Lower lobe of right lung (tissue), 2 donors: ENCODE measurements around the gene MEGF11. TPM values are rescaled to one million over a fixed set of nuclear protein-coding genes. Genes with fewer than 3 reads are reported as not detected.

ENCODE experiments used
- ATAC-seq, 2 donors: fragments of 200-7000 bp; cut with Tn5 transposase; one replicate each; pipeline ENCODE4 v1.9.1; 2020 to 2022; ENCODE audit warnings: mild to moderate bottlenecking in 2 of 2, moderate library complexity in 2 of 2
- DNase-seq: peaks from one replicate; pipeline ENCODE4 v3.0.0-alpha.2; 2020
- H3K27ac ChIP-seq: fragments of 200-600 bp; one replicate; pipeline ENCODE4 v1.8.0; 2022
- H3K27me3 ChIP-seq: fragments of 200-600 bp; one replicate; pipeline ENCODE4 v1.8.0; 2022; ENCODE audit warnings: low read depth
- H3K36me3 ChIP-seq: fragments of 200-600 bp; one replicate; pipeline ENCODE4 v1.8.0; 2022; ENCODE audit warnings: mild to moderate bottlenecking
- H3K4me1 ChIP-seq: fragments of 200-600 bp; one replicate; pipeline ENCODE4 v1.8.0; 2022
- H3K4me3 ChIP-seq: fragments of 200-600 bp; one replicate; pipeline ENCODE4 v1.8.0; 2022; ENCODE audit warnings: mild to moderate bottlenecking
- H3K9me3 ChIP-seq: fragments of 200-600 bp; one replicate; pipeline ENCODE4 v1.8.0; 2022
- CTCF ChIP-seq: fragments of 200-600 bp; IDR thresholded peaks from one replicate; pipeline ENCODE4 v1.8.0; 2022; ENCODE audit warnings: antibody characterized with exemption, mild to moderate bottlenecking
- intact Hi-C: fragments of 100-400 bp; cut with DNase I; formaldehyde crosslinking; loops from one replicate; pipeline ENCODE4 v1.11.0; 2022
- total RNA-seq: library from RNA; stranded (reverse); fragmentation: NEBNext Ultra II Directional; extraction: Animal tissue kit (Norgen Biotek cat#: 25700); gene quantifications from one replicate; pipeline ENCODE4 v1.2.1, GENCODE V29; 2021
- donor health status: DM: no; HTN: yes; CAD: no; lungs with severe emphysema.

Gene MEGF11
- total RNA-seq, 1 donor from 2014 or later, result not detected

DNA sequence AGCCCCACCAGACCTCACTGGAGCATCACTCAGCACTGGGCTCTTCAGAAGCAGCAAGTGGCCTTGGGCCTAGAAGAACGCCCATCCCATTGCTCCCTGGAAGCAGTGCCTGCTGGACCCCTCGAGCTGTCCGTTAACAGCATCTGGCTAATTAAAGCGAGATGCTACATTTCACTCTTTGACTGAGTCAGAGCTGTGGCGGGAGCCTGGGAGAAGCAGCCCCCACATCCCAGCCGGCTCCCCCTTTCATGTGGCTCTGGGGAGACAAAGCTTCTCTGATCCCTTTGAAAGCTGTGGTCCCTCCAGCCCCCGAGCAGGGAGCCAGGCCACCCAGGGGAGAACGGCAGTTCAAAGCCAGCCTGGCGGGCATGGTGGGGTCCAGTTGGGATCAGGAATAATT is 103.7 kb downstream of the MEGF11 start:
- intact Hi-C loops, result no loop called here
- peaks cover 16% of the 10 kb centered on the region for H3K27me3 ChIP-seq
- TF ChIP-seq CTCF, result no peak
- H3K27ac ChIP-seq, result no peak overlapping the region
- ATAC-seq (no peak), DNase-seq (no peak)
- no peaks in the 10 kb centered on the region for H3K4me1 ChIP-seq
- H3K36me3 ChIP-seq, result no peaks in the 10 kb centered on the region
- H3K4me3 ChIP-seq, result no peak overlapping the region
- no peaks in the 10 kb centered on the region for H3K9me3 ChIP-seq

GRCh38 chr15:66148187-66148586 is 105.4 kb downstream of the MEGF11 start:
- Histone ChIP-seq H3K27me3 (peaks cover 12% of the 10 kb centered on the region), H3K4me1 (no peaks in the 10 kb centered on the region), H3K36me3 (no peaks in the 10 kb centered on the region), H3K27ac (no peak overlapping the region), H3K9me3 (no peaks in the 10 kb centered on the region), H3K4me3 (no peak overlapping the region)
- DNase-seq (no peak), ATAC-seq (no peak)
- intact Hi-C loops, result no loop called here
- TF ChIP-seq CTCF, result no peak

GRCh38 chr15:66147440-66147839 is 106.1 kb downstream of the MEGF11 start:
- intact Hi-C loops, result no loop called here
- no peak for DNase-seq

GRCh38 chr15:66145726-66146182 is 107.8 kb downstream of the MEGF11 start:
- ATAC-seq (no peak), DNase-seq (no peak)
- Histone ChIP-seq H3K36me3 (no peaks in the 10 kb centered on the region), H3K27ac (no peak overlapping the region), H3K27me3 (peaks cover 3% of the 10 kb centered on the region), H3K9me3 (no peaks in the 10 kb centered on the region), H3K4me1 (no peaks in the 10 kb centered on the region), H3K4me3 (no peak overlapping the region)
- TF ChIP-seq CTCF, result no peak
- intact Hi-C loops, result no loop called here

More at GRCh38 chr15:66147440-66147839, 106.1 kb downstream of the MEGF11 start:
- Histone ChIP-seq H3K4me3 (no peak overlapping the region), H3K9me3 (no peaks in the 10 kb centered on the region), H3K27ac (no peak overlapping the region), H3K27me3 (peaks cover 12% of the 10 kb centered on the region), H3K4me1 (no peaks in the 10 kb centered on the region), H3K36me3 (no peaks in the 10 kb centered on the region)
- ATAC-seq, result no peak
- TF ChIP-seq CTCF, result no peak

GRCh38 chr15:66144978-66145725 is 108.4 kb downstream of the MEGF11 start:
- H3K36me3 ChIP-seq, result no peaks in the 10 kb centered on the region
- H3K27ac ChIP-seq, result no peak overlapping the region
- H3K4me3 ChIP-seq, result no peak overlapping the region
- H3K4me1 ChIP-seq, result no peaks in the 10 kb centered on the region
- no peaks in the 10 kb centered on the region for H3K9me3 ChIP-seq
- DNase-seq, result no peak
- peaks cover 3% of the 10 kb centered on the region for H3K27me3 ChIP-seq
- intact Hi-C loops, result no loop called here
- no peak for ATAC-seq
- no peak for TF ChIP-seq CTCF
